COLO829 (cell line): ENCODE data around the gene JCAD.

Experiments used
- DNase-seq: peaks from one replicate; pipeline ENCODE4 v3.0.0; 2012; ENCODE audit warnings: low spot score

Gene JCAD

DNA sequence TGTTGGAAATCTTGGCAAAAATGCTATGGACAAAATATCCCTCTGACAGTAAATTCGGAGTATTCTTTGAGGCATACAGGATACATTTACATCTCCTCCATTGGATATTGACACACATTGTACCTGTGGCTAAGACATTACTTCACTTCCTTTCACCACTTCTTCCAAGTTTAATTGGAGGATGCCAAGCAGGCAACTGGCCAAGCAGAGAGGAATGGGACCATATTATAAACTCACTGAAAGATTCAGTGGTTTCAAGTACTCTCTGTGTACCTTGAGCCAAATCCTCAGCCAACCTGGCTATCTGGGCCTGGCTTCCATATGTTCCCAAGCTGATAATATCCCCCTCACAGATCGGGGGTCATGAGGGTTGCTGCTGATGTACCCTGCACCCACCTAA, 14.7 kb upstream of the JCAD start:
- no peak for DNase-seq

DNA sequence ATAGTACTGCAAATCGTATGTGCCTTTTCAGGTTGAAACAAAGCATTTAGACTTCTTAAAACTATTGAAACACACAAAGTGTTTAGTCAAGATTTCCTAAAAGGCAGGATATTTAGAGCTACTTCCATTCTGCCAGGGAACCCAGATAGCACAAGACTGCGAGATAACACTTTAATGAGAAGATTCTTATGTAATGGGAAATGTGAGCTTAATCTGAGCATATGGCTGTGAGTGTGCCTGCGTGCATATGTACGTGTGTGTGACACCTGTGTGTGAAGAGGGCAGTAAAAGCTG, 14.3 kb upstream of the JCAD start:
- DNase-seq: no peak

DNA sequence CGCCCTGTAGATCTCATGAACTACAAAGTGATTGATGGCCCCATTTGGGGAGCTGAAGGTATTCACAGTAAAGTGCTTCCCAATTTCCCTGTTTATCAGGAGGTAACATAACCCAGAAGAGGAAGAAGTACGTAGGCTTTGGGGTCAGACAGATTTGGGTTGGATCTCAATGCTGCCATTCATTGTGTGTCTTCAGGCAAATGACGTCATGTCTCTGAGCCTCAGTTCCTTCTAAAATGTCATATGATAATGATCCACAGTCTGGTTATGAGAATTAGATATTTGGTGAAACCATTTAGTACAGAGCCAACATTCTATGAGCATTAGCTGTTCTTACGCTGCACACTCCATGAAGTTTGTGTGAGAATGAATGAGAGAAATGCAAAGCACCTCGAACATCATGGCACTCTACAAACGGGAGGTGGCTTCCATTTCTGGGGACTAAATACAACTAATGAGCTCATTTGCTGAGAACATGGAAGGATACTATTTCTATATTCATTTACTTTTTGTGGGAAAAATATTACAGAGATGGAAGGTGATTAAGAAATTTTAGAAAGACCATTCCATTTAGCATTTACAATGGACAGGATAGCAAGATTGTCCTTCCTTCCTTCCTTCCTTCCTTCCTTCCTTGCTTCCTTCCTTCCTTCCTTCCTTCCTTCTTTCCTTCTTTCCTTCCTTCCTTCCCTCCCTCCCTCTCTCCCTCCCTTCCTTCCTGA, 13.8 kb upstream of the JCAD start:
- no peak for DNase-seq

DNA sequence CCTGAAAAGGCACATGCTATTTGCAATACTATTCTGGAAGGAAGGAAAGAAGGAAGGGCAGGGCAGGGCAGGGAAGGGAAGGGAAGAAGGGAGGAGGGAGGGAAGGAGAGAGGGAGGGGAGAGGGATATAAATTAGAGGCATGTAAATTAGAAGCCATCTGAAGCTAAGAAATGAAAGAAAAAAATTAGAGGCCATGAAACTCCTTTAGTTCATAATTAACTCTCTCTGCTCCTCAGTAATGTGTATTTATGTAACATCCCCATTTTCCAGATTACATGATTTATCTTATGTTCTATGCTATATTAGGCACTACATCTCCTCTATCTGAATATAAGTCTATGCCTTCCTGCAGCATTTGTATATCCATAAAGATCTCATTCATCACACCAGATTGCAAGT, 12.7 kb upstream of the JCAD start:
- no peak for DNase-seq

DNA sequence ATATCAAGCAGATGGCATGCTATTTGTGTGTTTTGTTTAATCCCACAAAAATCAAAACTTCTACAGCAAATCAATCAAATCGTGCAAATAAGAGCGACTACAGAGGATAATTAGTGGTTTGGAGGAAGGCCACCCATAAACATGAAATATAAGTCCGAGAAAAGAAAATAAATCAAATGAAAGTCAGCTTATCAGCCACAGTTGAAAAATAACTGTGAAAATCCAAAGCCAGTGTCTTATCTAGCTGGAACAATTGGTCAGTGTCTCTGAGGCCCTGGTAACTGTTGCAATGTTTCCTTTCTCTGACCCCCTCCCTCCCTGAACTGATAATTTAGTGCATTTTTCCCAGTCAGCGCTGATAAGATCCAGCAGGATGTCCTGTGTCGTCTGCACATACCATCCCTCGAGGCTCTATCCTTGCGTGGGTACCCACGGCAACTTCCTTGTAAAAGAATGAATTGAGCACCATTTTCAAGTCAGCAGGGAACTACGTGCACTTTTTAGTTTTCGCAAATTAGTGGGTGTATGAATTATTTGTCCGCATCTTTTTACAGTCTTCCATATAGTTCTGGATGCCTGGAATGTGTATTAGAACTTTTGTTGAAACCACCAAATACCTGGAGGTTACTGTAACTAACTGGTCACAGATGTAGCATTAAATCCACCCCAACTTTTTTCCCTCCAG, 10.8 kb upstream of the JCAD start:
- DNase-seq: peak; percentile 63

DNA sequence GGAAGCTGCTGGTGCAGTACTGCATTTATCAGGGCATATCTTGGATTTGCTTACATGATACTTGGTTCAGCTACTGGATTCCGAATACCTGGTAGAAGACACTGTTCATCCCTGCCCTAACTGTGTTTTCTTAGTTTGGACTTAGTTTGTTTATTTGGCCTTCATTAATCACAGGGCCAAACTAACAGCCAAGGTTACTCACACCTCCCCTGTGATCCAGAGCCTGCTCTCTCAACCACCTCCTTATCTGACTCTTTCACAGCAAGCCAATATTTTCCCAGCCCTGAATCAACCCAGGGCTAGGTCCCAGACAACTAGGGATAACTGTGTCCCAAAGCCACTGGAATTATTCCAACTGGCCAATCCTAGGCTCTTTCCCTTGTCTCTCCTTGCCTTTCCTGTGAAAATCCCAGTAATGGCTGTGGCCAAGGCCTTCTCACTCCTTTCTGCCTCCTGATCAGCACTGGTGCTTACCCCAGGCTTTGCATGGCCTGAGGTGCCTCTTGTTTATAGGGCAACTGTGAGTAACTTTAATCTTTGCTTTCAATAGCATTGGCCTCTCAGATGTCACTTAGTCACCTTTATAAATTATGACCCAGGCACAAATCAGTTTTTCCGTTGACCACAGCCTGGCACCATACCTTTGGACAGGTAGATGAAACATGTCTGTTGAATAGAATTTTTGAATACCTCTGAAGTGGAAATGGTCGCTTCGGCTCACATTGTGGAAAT, 9.3 kb upstream of the JCAD start:
- DNase-seq: no peak

DNA sequence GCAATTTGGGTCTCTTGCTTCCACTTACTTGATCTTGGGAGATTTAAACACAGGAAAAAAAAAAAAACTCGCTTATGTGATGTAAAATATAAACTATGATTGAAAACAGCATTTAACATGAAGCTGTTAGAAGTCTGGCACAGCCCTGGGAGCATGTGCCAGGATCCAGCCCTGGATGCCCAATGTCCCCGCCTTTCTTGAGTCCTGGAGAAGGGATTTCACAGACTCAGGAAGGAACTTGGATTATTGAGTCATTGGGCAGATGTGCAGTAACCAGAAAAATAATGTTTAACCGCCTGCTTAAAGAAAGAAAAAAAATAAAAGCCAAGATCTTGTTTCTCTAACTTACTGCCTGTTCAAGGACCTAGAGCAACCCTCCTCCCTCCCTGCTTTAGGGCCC, 3.7 kb upstream of the JCAD start:
- DNase-seq: no peak

DNA sequence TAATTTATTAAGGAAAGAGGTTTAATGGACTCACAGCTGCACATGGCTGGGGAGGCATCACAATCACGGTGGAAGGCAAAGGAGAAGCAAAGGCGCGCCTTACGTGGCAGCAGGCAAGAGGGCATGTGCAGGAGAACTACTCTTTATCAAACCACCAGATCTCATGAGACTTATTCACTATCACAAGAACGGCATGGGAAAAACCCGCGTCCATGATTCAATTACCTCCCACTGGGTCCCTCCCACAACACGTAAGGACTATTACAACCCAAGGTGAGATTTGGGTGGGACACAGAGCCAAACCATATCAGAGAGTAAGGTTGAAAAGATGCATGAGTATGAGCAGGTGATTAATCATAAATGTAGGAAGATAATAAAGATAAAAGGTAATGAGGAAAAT, 3.2 kb upstream of the JCAD start:
- no peak for DNase-seq

DNA sequence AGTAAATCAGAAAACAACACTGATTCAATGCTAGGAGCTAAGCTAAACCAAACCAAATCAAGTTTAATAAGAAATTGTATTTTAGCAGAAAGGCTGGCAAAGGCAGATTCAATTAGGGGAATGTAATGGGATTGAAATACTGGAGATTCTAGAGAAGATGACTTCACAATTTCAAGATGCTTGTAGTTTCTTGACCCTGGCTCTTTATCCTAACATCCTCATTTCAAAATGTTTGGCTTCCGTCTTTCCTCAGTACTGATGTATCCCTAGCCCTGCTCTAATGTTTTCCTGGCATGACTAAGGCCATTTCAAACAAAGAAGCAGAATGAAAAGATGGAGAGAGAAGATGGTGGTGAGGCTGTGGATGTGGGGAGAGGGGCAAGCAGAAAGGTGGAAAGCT, 2.7 kb upstream of the JCAD start:
- no peak for DNase-seq

DNA sequence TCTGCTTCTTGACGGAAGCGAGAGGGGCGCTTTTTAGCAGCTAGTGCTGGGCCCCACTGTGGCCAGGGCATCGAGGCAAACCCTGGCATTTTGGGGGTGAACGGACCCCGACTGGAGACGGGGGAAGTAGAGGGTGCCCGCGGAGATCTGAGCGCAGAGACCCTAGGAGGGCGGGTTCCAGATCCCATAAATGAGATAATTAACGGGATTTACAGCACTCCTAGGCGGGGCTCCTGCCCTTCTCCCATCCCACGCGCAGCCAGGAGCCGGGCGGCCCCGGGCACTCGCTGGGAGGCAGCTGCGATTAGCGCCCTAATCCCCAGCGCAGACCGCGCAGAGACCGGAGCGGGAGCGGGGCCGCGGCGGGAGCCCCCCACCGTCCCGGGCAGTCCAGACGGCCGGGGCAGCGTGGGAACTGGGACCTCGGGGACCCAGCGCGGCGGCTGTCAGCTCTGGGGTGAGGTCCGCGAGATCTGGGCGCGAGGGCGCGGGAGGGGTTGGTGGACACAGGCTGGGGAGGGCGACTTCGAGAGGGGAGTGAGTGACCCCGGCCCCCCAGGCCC, 735 bp downstream of the JCAD start:
- no peak for DNase-seq

DNA sequence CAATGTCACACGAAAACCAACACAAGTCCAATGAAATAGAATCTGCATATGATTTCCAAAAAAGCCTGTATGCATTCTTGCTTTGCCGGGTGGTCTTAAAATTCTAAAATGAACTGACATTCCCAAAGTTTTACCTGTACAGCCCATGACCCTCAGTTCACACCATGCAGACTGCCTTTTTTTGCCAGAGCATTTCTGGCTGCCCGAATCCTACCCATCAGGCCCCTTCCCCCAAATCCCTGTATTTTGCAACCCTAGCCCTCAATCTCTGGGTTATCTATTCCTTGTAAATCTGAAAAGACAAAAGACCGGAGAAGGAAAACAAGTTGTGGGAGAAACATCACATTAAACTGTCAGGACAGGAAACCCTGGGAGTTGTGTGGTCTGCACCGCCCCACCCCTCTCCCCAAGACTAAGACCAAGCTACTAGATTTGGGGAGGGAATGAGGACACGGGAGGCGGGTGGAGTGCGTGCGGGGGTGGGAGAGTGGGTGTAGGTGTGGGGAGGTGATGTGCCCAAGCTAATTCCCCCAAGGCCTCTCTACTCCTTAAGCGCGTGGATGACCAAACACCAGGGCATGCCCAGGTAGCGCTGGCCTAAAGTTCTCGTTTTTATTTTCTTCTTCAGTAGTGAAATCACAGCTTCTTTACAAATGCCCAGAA, 1.4 kb downstream of the JCAD start:
- DNase-seq: no peak

DNA sequence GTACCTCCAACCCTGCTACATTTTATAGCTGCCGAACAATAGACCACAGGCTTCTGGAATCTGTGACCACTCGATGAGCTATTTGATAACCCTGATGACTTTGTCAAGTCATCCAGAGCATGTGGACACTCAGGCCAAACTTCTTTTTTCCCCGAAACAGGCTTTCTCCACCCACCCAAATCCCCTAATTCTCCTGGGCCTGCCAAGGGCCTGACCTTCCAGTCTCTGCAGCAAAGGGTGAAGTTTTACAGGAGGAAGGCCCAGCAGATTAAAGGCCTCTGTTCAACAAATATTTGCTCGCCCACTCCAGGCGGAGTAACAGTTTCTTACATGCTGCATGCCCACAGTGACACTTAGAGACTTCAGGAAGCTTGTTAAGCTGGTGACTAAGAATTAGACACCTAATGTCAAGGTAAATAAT, 2.0 kb downstream of the JCAD start:
- DNase-seq: no peak

DNA sequence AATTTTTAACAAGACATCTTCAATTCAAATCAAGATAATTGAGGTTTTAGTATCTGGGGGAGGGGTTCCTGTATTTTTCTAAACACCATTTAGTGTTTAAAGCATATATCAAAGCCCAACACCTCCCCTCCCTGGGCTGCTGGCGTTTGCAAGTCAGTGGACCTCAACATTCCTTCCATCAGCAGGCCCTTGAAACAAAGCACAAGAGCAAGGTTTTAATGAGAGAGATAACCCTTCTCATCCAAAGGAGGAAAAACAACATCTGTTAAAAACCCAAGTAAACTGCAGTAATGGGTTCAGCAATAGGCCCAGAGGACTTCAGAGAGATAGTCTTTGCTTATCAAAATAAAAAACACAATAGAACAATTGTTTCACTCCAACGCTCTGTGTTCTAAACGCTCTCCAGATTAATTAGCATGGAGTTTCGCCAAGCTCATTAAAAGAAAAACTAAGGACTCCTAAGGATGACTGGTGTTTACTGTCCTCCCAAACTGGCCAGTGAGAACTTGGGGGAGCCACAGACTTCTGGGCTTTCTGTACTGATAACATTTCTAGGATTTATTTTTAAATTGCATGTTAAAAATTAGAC, 2.5 kb downstream of the JCAD start:
- DNase-seq: no peak

DNA sequence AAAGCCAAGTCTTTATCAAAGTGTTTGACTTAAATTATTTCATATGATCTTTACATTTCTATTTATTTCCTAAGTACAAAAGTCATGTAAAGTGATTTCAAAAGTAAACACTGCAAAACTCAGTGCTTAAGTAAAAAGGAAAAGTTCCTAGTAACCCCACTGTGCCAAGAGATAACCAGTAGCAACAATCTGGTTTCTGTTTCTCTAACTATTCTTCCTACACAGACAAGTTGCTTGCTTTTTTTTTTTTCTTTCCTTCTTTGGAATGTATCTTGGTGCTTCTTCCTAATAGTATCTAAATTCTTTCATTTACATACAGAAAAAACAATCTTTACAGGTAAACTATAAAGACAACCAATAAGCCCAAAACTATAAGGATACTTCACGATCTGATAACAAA, 3.1 kb downstream of the JCAD start:
- no peak for DNase-seq

DNA sequence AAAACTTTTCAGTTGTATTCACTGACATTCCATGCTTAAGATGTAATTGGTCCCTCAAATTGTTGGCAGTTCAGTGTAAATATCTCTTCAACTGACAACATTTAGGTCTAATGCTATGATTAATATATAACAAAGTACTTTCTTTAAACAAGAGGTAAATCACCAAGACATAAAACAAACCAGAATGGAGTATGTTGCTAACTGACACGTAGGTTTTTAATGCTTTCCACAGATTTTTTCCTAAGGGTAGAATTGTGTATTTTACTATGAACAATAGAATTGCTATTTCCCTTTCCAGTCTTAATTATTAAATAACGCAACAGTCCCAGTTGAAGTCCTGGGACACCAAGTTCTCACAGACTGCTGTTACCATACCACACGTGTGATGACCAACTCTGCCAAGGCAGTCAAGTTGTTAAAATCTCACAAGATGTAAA, 4.1 kb downstream of the JCAD start:
- DNase-seq: no peak

DNA sequence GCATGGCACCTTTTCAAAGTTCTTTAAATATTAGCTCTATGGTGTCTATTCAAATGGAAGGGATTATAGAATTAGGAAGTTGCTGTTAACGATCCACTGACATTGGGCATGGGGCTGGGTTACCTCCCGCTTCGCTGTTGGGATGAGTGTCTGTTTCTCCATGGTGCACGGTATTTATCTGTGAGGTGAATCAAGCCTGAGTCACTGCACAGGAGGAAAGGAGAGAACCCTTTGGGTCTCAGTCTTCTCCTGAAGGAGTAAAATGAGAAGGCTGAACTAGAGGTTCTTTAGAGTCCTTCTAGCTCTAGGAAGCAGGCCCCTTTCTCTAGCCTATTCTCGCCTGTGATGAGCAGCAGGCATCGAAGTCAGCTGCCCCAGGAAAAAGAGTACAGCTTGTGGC, 7.3 kb downstream of the JCAD start:
- no peak for DNase-seq

DNA sequence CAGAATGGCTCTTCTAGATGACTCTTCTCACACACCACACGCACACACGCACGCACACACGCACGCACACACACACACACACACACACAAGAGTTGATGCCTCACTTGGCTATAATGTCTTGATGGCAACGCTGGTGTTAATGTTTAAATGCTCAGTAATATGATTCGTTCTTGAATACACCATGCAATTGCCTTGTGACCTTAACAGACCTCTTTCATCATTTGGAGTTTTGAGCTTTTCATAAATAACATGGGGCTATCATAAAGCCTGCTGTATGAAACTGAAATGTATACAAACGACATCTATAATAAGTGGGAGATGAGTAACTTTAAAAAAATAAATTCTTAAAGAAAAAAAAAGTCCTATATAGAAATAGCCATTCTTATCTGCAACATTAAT, 8.2 kb downstream of the JCAD start:
- DNase-seq: no peak

DNA sequence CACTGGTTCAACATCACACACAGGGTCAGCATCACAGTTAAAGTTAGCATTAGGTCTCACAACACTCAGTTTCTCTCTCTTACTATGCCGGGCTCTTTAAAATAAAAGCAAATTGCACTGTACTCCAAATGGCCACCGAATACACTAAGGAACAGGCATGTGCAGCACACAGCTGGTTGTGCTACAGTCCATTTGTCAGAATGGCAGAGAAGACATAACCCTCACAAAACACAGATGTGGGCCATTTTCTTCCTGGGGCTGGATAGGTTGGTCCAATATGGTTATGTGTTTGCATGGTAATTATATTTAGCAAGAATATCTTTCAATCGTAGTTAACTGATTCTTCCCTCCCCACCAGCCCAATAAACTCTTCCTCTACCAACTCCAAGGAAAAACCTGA, 9.0 kb downstream of the JCAD start:
- no peak for DNase-seq

DNA sequence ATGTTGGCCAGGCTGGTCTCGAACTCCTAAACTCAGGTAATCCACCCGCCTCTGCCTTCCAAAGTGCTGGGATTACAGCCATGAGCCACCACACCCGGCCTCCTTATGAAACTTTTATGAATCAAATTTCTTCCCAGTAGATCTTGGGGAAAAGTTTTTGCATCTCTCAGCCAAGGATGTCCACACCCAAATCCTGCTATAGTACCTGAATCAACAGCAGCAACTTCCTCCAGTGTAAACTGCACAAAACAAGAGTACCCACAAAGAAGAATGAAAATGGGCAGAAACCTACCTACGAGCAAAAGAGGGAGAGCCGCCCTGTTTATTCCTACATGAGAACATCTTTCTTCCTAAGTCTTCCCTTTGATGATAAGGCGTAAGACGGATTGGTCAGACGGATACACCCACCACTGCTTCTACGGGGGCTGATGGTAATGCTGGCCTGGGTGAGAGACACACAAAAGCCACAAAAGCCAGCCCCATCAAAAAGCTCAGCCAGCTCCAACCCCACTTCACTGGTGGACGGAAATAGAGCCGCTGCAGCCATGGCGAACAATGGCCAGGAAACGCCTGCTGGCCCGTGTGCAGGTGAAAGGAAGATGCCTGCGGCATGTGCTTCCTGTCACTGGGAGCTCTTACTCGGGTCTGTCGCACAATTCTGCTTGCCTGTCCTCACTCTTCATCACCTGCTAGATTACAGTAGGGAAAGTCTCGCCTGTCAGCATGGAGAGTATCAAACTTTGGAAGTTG, 10.4 kb downstream of the JCAD start:
- DNase-seq: no peak

DNA sequence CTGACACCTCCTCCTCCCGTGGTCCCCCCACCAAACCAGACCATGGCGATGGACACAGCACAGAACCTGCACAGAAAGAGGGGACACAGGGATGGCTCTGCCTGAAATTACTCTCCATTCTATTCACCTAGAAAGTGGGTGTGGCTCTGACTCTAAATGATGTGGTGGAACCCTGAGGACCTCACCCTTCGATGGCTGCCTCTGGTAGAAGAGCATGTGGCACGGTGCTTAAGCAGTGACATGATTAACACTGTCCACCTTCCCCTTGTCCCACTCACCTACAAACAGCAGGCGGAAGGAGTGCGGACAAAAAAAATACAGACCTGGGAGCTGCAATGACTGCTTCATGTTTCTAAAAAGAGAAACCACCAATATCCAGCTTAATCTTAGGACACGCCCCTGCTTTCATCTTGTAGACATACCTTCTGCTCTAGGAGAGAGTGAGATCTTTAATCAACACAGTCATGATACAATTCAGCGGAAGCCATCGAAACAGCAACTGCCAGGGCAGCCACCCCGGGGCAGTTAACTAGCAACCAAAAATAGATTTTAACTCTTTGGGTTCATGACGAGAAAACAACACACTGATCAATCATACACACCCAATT, 11.4 kb downstream of the JCAD start:
- no peak for DNase-seq

DNA sequence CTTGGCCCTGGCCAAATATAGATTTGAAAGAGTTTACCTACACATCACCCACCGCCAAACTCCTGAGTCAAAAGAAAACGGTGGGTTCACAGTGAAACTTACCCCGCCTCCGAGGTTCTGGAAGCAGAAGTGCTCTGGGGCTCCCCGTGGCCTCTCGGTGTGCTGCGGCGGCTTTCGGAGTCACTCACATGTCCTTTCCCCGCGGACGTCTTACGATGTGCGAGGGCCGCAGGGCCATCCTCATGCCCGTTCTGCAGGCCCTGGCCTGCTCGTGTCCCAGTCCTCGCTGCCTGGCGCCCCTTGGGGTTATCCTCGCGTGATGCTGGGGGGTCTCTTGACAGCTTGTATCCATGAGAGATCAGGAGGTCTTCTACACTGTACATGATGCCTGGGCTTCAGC, 12.0 kb downstream of the JCAD start:
- DNase-seq: no peak
